ENCODE data around the gene TEPSIN.

The TEPSIN gene

GRCh38 chr17:81186203-81186602, 52.7 kb downstream of the TEPSIN start:
- TF ChIP-seq CTCF (IDR thresholded peaks at IDR 0.05; ENCODE audit: low read depth, low read length, missing control alignments), result no peak

GRCh38 chr17:81184555-81184954, 54.3 kb downstream of the TEPSIN start:
- TF ChIP-seq CTCF (IDR thresholded peaks at IDR 0.05; ENCODE audit: low read depth, low read length, missing control alignments), result no peak
- H3K4me3 ChIP-seq (ENCODE audit: low read depth, low read length), result no peak overlapping the region
- DNase-seq (ENCODE audit: low read depth), result no peak

More at GRCh38 chr17:81186203-81186602, 52.7 kb downstream of the TEPSIN start:
- no peak for DNase-seq (ENCODE audit: low read depth)
- H3K4me3 ChIP-seq (ENCODE audit: low read depth, low read length), result no peak overlapping the region

- DNase-seq (ENCODE audit: low read depth), result no peak
- no peak overlapping the region for H3K4me3 ChIP-seq (ENCODE audit: low read depth, low read length)
- no peak for TF ChIP-seq CTCF (IDR thresholded peaks at IDR 0.05; ENCODE audit: low read depth, low read length, missing control alignments)
These were observed 55.0 kb downstream of the TEPSIN start for GRCh38 chr17:81183807-81184206.

- TF ChIP-seq CTCF (IDR thresholded peaks at IDR 0.05; ENCODE audit: low read depth, low read length, missing control alignments), result no peak
These were observed 55.5 kb downstream of the TEPSIN start for GRCh38 chr17:81183316-81183715.

GRCh38 chr17:81182596-81182995, 56.3 kb downstream of the TEPSIN start:
- TF ChIP-seq CTCF (IDR thresholded peaks at IDR 0.05; ENCODE audit: low read depth, low read length, missing control alignments), result no peak
- H3K4me3 ChIP-seq (ENCODE audit: low read depth, low read length), result no peak overlapping the region
- no peak for DNase-seq (ENCODE audit: low read depth)

More at GRCh38 chr17:81183316-81183715, 55.5 kb downstream of the TEPSIN start:
- DNase-seq (ENCODE audit: low read depth), result no peak
- H3K4me3 ChIP-seq (ENCODE audit: low read depth, low read length), result no peak overlapping the region

GRCh38 chr17:81181811-81182185, 57.1 kb downstream of the TEPSIN start:
- no peak for TF ChIP-seq CTCF (IDR thresholded peaks at IDR 0.05; ENCODE audit: low read depth, low read length, missing control alignments)
- no peak for DNase-seq (ENCODE audit: low read depth)
- H3K4me3 ChIP-seq (ENCODE audit: low read depth, low read length), result no peak overlapping the region

Data from GM12864 (cell line).